HL-60 (cell line): Measurements from ENCODE around the gene TAS2R41.

Experiments
- CTCF ChIP-seq: IDR thresholded peaks from one replicate; pipeline ENCODE4 v1.5.1; 2011; ENCODE audit warnings: low read length, control low read depth, inconsistent platforms; ENCODE audit not compliant: insufficient read depth
- POLR2AphosphoS5 ChIP-seq: IDR thresholded peaks from 2 replicates; pipeline ENCODE4 v1.6.1; 2012; ENCODE audit warnings: low read depth
- REST ChIP-seq: IDR thresholded peaks from 2 replicates; pipeline ENCODE4 v1.6.1; 2012; ENCODE audit warnings: low read depth; ENCODE audit not compliant: insufficient replicate concordance

- TF ChIP-seq CTCF, result no peak
- no peak for TF ChIP-seq POLR2AphosphoS5
- no peak for TF ChIP-seq REST
Observed at GRCh38 chr7:143462045-143462444, 15.6 kb upstream of the TAS2R41 start.
